ENCODE measurements around the gene BTBD18.

BTBD18 gene

DNA sequence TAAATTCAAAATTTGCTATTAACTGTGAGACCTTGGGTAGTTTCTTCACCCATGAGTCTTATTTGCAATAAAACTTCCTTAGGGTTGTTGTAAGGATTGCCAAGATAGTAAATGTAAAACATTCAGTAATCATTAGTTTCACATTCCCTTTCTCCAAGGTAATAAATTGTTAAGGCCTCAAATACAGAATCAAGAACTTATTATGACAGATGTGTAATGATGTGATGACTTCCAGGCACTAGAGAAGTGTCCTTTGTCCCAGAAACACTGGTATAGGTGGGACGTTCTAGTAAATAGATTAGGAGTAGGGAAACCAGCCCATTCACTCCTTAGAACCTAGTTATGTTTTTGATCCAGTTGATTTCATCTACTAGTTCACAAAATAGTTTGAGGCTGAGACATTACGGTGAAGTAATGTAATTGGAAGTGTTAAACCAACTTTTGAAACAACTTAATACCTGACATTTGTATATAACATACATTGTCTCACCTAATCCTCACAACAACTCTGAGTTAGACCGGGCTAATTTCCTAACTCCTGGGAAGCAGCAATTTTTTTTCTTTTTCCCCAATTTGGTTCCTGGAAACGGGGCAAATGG is 35.5 kb upstream of the BTBD18 start:
- Histone ChIP-seq H3K36me3 (replicated peaks) (peaks cover 5% of the 10 kb centered on the region), H3K4me3 (ENCODE audit: low read depth, low read length) (no peak overlapping the region), H3K27ac (no peak overlapping the region), H3K27me3 (replicated peaks) (no peaks in the 10 kb centered on the region)
- DNase-seq = no peak
- in situ Hi-C loops (cut with HindIII; ENCODE audit: low pct_ligation_motif_present, low sequenced_read_pairs) = no loop called here
- TF ChIP-seq CTCF (IDR thresholded peaks at IDR 0.05; ENCODE audit: low read depth, low read length, missing control alignments) = no peak

GRCh38 chr11:57786436-57786835 is 34.8 kb upstream of the BTBD18 start:
- no peaks in the 10 kb centered on the region for H3K27me3 ChIP-seq (replicated peaks)
- H3K36me3 ChIP-seq (replicated peaks) = no peaks in the 10 kb centered on the region
- H3K27ac ChIP-seq = no peak overlapping the region
- no peak for DNase-seq
- in situ Hi-C loops (cut with HindIII; ENCODE audit: low pct_ligation_motif_present, low sequenced_read_pairs) = no loop called here
- no peak for TF ChIP-seq CTCF (IDR thresholded peaks at IDR 0.05; ENCODE audit: low read depth, low read length, missing control alignments)
- no peak overlapping the region for H3K4me3 ChIP-seq (ENCODE audit: low read depth, low read length)

- TF ChIP-seq CTCF (IDR thresholded peaks at IDR 0.05; ENCODE audit: low read depth, low read length, missing control alignments) = no peak
- Histone ChIP-seq H3K4me3 (ENCODE audit: low read depth, low read length) (no peak overlapping the region), H3K36me3 (replicated peaks) (no peaks in the 10 kb centered on the region), H3K27ac (no peak overlapping the region), H3K27me3 (replicated peaks) (no peaks in the 10 kb centered on the region)
- in situ Hi-C loops (cut with HindIII; ENCODE audit: low pct_ligation_motif_present, low sequenced_read_pairs) = no loop called here
- DNase-seq = no peak
Observed at GRCh38 chr11:57785072-57785471, 33.5 kb upstream of the BTBD18 start.

DNA sequence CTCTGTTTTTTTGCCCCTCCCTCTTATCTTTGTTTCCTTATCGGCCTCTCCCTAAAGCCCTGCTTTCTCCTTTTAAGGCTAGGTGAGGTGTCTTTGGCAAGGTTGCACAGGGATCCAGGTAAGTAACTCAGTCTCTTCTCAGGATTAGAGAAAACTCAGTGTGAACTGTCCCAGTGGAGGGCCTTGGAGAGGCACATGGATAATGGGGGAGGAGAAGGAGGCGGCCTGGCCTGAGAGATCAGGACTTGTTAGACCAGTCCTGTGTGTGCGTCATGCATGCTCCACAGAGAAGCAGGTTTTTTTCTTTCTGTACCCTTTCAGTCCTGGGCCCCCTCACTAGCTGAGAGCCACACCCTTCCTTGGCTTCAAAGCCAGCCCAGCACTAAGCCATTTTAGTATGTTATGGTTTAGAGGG is 29.9 kb upstream of the BTBD18 start:
- Histone ChIP-seq H3K4me3 (ENCODE audit: low read depth, low read length) (no peak overlapping the region), H3K27ac (no peak overlapping the region), H3K27me3 (replicated peaks) (no peaks in the 10 kb centered on the region), H3K36me3 (replicated peaks) (no peaks in the 10 kb centered on the region)
- in situ Hi-C loops (cut with HindIII; ENCODE audit: low pct_ligation_motif_present, low sequenced_read_pairs) = no loop called here
- no peak for TF ChIP-seq CTCF (IDR thresholded peaks at IDR 0.05; ENCODE audit: low read depth, low read length, missing control alignments)
- no peak for DNase-seq

GRCh38 chr11:57779276-57779675 is 27.7 kb upstream of the BTBD18 start:
- peak overlapping the region; percentile 97 for H3K27ac ChIP-seq
- no peaks in the 10 kb centered on the region for H3K27me3 ChIP-seq (replicated peaks)
- DNase-seq = peak; percentile 45
- in situ Hi-C loops (cut with HindIII; ENCODE audit: low pct_ligation_motif_present, low sequenced_read_pairs) = no loop called here
- no peak overlapping the region for H3K4me3 ChIP-seq (ENCODE audit: low read depth, low read length)
- no peaks in the 10 kb centered on the region for H3K36me3 ChIP-seq (replicated peaks)
- peak; percentile 40 for TF ChIP-seq CTCF (IDR thresholded peaks at IDR 0.05; ENCODE audit: low read depth, low read length, missing control alignments)

All from brain microvascular endothelial cell (primary cell).